GM13976 (cell line): ENCODE data around the gene CNKSR3.

ENCODE experiments used
- DNase-seq: peaks from one replicate; pipeline ENCODE4 v3.0.0; 2012; ENCODE audit warnings: low spot score
- in situ Hi-C: fragments of 300-500 bp; cut with MboI; formaldehyde crosslinking; loops from one replicate; pipeline ENCODE4 v1.12.0; 2022; ENCODE audit warnings: low sequenced_read_pairs, mixed read lengths, inconsistent platforms; ENCODE audit not compliant: unreplicated experiment
- TF ChIP-seq, protein P1 (sequence below): IDR thresholded peaks from 2 replicates; pipeline ENCODE4 v1.5.1; 2012; ENCODE audit warnings: borderline replicate concordance, mild to moderate bottlenecking; ENCODE audit not compliant: insufficient read depth; ENCODE audit errors: extremely low read depth, missing control alignments, control extremely low read depth

The CNKSR3 gene

DNA sequence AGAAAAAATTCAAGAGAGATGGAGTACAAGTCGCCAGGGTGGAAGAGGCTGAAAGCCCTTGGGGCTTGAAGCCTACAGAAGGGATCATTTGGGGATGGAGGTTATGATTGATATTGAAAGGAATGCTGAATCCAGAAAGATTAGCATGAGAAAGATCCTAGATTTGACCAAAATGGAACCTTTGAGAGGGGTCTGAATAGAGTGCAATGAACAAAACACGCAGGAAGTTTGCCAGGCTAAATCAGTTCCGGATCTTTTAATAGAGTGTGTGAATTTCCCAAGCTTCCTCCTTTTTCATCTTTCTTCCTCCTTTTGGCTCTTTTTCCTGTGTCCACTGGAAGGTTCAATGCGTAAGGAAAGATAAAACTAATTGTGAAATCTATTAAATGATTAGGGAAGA lies 169.1 kb downstream of the CNKSR3 start:
- no peak for DNase-seq
- TF ChIP-seq, protein P1, sequence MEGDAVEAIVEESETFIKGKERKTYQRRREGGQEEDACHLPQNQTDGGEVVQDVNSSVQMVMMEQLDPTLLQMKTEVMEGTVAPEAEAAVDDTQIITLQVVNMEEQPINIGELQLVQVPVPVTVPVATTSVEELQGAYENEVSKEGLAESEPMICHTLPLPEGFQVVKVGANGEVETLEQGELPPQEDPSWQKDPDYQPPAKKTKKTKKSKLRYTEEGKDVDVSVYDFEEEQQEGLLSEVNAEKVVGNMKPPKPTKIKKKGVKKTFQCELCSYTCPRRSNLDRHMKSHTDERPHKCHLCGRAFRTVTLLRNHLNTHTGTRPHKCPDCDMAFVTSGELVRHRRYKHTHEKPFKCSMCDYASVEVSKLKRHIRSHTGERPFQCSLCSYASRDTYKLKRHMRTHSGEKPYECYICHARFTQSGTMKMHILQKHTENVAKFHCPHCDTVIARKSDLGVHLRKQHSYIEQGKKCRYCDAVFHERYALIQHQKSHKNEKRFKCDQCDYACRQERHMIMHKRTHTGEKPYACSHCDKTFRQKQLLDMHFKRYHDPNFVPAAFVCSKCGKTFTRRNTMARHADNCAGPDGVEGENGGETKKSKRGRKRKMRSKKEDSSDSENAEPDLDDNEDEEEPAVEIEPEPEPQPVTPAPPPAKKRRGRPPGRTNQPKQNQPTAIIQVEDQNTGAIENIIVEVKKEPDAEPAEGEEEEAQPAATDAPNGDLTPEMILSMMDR: no peak
- in situ Hi-C loops: no loop called here
